ENCODE data around the gene AP2B1. TPM values are rescaled to one million over a fixed set of nuclear protein-coding genes. Genes with fewer than 3 reads are reported as not detected.
A peak's percentile ranks its signal among the peaks of the same experiment; 100 is the strongest.

The AP2B1 gene
- total and polyA plus RNA-seq, 9 of the 15 experiments (the other 6 are each of a cell fraction or from before 2014, with no cell fraction given): 60.1 to 287 (median 105) TPM

- no peak for TF ChIP-seq CHD7 (IDR thresholded peaks at IDR 0.05; ENCODE audit: low read depth, low read length)
- TF ChIP-seq TCF3 (CRISPR knock-in tag; IDR thresholded peaks at IDR 0.05): no peak
- TF ChIP-seq ARID2 (IDR thresholded peaks at IDR 0.05): no peak
- TF ChIP-seq MYNN (IDR thresholded peaks at IDR 0.05): no peak
- TF ChIP-seq MYNN (CRISPR knock-in tag; IDR thresholded peaks at IDR 0.05): no peak
- no peak for TF ChIP-seq RBM22 (IDR thresholded peaks at IDR 0.05; ENCODE audit: low read depth, low read length, poor library complexity, severe bottlenecking)
- TF ChIP-seq ZNF77 (CRISPR knock-in tag; IDR thresholded peaks at IDR 0.05): no peak
- TF ChIP-seq CCAR2 (IDR thresholded peaks at IDR 0.05; ENCODE audit: low read depth, low read length): no peak
- TF ChIP-seq KLF10 (CRISPR knock-in tag; IDR thresholded peaks at IDR 0.05): no peak
- TF ChIP-seq ESRRA (IDR thresholded peaks at IDR 0.05; ENCODE audit: borderline replicate concordance, low read depth): peak; percentile 100
- no peak for TF ChIP-seq RERE (CRISPR knock-in tag; IDR thresholded peaks at IDR 0.05; ENCODE audit: borderline replicate concordance)
Measured at GRCh38 chr17:35750526-35751395, 163.6 kb downstream of the AP2B1 start (continued).

All from K562 (cell line).